CD4-positive, CD25-positive, alpha-beta regulatory T cell (primary cell): ENCODE results near the gene GNG7. TPM values are rescaled to one million over a fixed set of nuclear protein-coding genes. Genes with fewer than 3 reads are reported as not detected.
"Not testable (repeated sequence)": the region's sequence is repeated elsewhere in the genome, so short reads cannot be mapped to it uniquely, and the experiment has no call there.

ENCODE experiments used
- ATAC-seq, 2 donors: fragments of 150-1000 bp; cut with Tn5 transposase; one replicate each; pipeline ENCODE4 v1.10.0; 2021; ENCODE audit warnings: low read depth in 2 of 2, moderate number of reproducible peaks in 2 of 2, moderate library complexity in 1 of 2
- DNase-seq, 3 donors: peaks; one replicate each; pipeline versions ENCODE4 v3.0.0 to v3.0.0-alpha.2; 2012 to 2022; ENCODE audit warnings: mixed read lengths in 1 of 3
- H3K27ac ChIP-seq: one replicate; pipeline ENCODE4 v1.7.0; 2013; ENCODE audit warnings: mild to moderate bottlenecking, low read length; ENCODE audit not compliant: insufficient read depth, poor library complexity, severe bottlenecking
- H3K27me3 ChIP-seq: one replicate; pipeline ENCODE4 v1.7.0; 2013; ENCODE audit warnings: low read length; ENCODE audit not compliant: control insufficient read depth, insufficient read depth
- H3K36me3 ChIP-seq: one replicate; pipeline ENCODE4 v1.7.0; 2013; ENCODE audit warnings: mild to moderate bottlenecking, low read length, moderate library complexity; ENCODE audit not compliant: control insufficient read depth, insufficient read depth
- H3K4me1 ChIP-seq: 2 replicates; pipeline ENCODE4 v1.7.0; 2013; ENCODE audit warnings: mild to moderate bottlenecking, low read length; ENCODE audit not compliant: insufficient read depth, control insufficient read depth, poor library complexity, severe bottlenecking
- H3K4me3 ChIP-seq: one replicate; pipeline ENCODE4 v1.7.0; 2013; ENCODE audit warnings: low read depth, mild to moderate bottlenecking, low read length, moderate library complexity
- H3K9me3 ChIP-seq, 2 experiments: 1 replicate in 1 of 2; 2 replicates in 1 of 2; pipeline ENCODE4 v1.7.0; 2013; ENCODE audit warnings: low read length in 2 of 2, mild to moderate bottlenecking in 1 of 2, moderate library complexity in 1 of 2; ENCODE audit not compliant: control insufficient read depth in 2 of 2
- H3K27ac Mint-ChIP-seq, 3 donors: one replicate each; pipeline ENCODE4 v1.8.0; 2020 to 2022; ENCODE audit warnings: mild to moderate bottlenecking in 3 of 3, mixed read lengths in 3 of 3, moderate library complexity in 2 of 3
- H3K27me3 Mint-ChIP-seq: one replicate; pipeline ENCODE4 v1.8.0; 2022; ENCODE audit warnings: mild to moderate bottlenecking, mixed read lengths
- H3K36me3 Mint-ChIP-seq: one replicate; pipeline ENCODE4 v1.8.0; 2020; ENCODE audit warnings: mixed read lengths
- H3K4me1 Mint-ChIP-seq, 4 donors: one replicate each; pipeline ENCODE4 v1.8.0; 2020 to 2022; ENCODE audit warnings: mixed read lengths in 4 of 4, mild to moderate bottlenecking in 1 of 4
- H3K4me3 Mint-ChIP-seq, 4 donors: one replicate each; pipeline ENCODE4 v1.8.0; 2020 to 2022; ENCODE audit warnings: mild to moderate bottlenecking in 4 of 4, mixed read lengths in 4 of 4, moderate library complexity in 3 of 4
- H3K9me3 Mint-ChIP-seq, 7 donors: one replicate each; pipeline ENCODE4 v1.8.0; 2020 to 2022; ENCODE audit warnings: mixed read lengths in 7 of 7, mild to moderate bottlenecking in 3 of 7, moderate library complexity in 2 of 7
- polyA plus RNA-seq, 4 donors: library from polyadenylated mRNA; unstranded; fragments of 300-500 nt; fragmentation: Illumina TruSeq; gene quantifications; one replicate each; pipeline ENCODE4 v1.2.3, GENCODE V29; 2021
- total RNA-seq: library from RNA; stranded (reverse); gene quantifications from one replicate; pipeline ENCODE4 v1.2.3, GENCODE V29; 2022

Gene GNG7
- total and polyA plus RNA-seq, 5 donors from 2014 or later: 0.65 to 1.6 (median 1.2) TPM

DNA sequence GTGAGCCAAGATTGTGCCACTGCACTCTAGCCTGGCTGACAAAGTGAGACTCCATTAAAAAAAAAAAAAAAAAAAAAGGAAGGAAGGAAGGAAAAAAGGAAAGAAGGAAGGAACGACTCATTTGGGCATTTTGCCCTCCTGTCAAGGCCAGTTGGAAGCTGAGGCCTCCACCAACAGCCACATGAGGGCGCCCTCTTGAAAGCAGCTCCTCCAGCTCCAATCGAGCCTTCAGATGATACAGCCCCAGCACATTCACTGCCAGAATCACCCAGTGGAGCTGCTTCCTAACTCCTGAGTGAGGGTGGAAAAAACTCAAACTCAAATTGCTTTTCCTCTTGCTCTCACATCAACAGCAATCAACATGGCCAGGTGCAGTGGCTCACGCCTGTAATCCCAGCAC, 40.9 kb downstream of the GNG7 start:
- Histone ChIP-seq H3K27ac (no peak overlapping the region), H3K27me3 (no peaks in the 10 kb centered on the region), H3K36me3 (no peaks in the 10 kb centered on the region), H3K9me3 (peaks cover 0 to 2% of the 10 kb centered on the region in 2 experiments), H3K4me3 (no peak overlapping the region), H3K4me1 (no peaks in the 10 kb centered on the region)
- Mint-ChIP-seq H3K4me1 (no peaks in the 10 kb centered on the region), H3K27me3 (peaks cover 4% of the 10 kb centered on the region), H3K9me3 (peaks cover 0 to 1% (median 0%) of the 10 kb centered on the region in 7 donors), H3K36me3 (peaks cover 3% of the 10 kb centered on the region), H3K27ac (no peak overlapping the region), H3K4me3 (no peak overlapping the region)
- peak in 1 of 3 donors; percentile 12 for DNase-seq
- ATAC-seq: no peak

DNA sequence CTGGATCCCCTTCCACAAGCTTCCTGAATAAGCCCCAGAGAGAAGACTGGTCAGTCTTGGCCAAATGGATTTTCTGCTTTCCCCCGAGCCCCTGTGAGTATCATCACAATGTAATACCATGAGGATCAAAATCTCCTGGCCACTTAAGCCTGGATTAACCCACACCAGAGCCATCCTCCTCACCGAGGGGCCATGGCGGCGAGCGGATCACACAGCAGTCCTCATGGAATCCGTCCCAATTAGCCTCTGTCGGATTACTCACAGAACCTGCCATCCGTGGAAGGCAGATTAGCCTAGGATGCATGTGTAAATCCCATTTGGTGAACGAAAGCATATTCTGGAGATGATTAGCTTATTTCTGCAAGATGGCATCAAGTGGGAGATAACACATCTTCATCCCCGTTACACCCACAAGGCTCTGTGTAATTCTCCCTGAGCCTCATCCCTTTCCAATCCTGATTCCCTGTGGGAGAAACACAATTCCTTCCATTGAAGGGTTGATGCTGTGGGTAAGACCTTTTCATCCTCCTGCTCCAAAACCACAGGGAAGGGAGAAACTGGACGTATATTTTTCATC, 42.5 kb downstream of the GNG7 start:
- H3K9me3 Mint-ChIP-seq: peaks cover 0 to 1% (median 0%) of the 10 kb centered on the region in 7 donors
- H3K27me3 Mint-ChIP-seq: peaks cover 4% of the 10 kb centered on the region
- no peak overlapping the region for H3K27ac Mint-ChIP-seq
- no peaks in the 10 kb centered on the region for H3K27me3 ChIP-seq
- DNase-seq: no peak
- H3K4me3 Mint-ChIP-seq: no peak overlapping the region
- no peak overlapping the region for H3K27ac ChIP-seq
- H3K4me1 Mint-ChIP-seq: no peaks in the 10 kb centered on the region
- no peaks in the 10 kb centered on the region for H3K4me1 ChIP-seq
- ATAC-seq: no peak
- peaks cover 3% of the 10 kb centered on the region for H3K36me3 Mint-ChIP-seq
- H3K36me3 ChIP-seq: no peaks in the 10 kb centered on the region
- H3K4me3 ChIP-seq: no peak overlapping the region
- H3K9me3 ChIP-seq: peaks cover 0 to 2% of the 10 kb centered on the region in 2 experiments

DNA sequence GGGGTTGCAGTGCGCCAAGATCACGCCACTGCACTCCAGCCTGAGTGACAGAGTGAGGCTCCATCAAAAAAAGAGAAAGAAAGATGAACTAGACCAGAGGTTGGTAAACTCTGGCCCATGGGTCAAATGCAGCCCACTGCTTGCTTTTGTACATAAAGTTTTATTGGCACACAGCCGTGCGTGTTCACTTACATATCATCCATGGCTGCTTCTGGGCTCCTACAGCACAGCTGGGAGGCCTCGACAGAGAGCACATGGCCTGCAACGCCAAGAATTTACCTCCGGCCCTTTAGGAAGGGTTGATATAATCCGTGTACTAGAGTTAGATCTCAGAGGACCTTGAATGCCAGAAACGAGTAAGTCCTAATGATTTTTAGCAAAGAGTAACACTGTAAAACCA, 46.0 kb downstream of the GNG7 start:
- Histone ChIP-seq H3K36me3 (no peaks in the 10 kb centered on the region), H3K9me3 (peaks cover 0 to under 1% of the 10 kb centered on the region in 2 experiments), H3K27ac (no peak overlapping the region), H3K4me1 (no peaks in the 10 kb centered on the region), H3K27me3 (no peaks in the 10 kb centered on the region), H3K4me3 (no peak overlapping the region)
- H3K36me3 Mint-ChIP-seq: peaks cover 3% of the 10 kb centered on the region
- no peaks in the 10 kb centered on the region for H3K27me3 Mint-ChIP-seq
- H3K9me3 Mint-ChIP-seq: no peaks in the 10 kb centered on the region
- H3K4me1 Mint-ChIP-seq: no peaks in the 10 kb centered on the region
- no peak overlapping the region for H3K27ac Mint-ChIP-seq
- no peak for ATAC-seq
- no peak for DNase-seq
- H3K4me3 Mint-ChIP-seq: no peak overlapping the region

DNA sequence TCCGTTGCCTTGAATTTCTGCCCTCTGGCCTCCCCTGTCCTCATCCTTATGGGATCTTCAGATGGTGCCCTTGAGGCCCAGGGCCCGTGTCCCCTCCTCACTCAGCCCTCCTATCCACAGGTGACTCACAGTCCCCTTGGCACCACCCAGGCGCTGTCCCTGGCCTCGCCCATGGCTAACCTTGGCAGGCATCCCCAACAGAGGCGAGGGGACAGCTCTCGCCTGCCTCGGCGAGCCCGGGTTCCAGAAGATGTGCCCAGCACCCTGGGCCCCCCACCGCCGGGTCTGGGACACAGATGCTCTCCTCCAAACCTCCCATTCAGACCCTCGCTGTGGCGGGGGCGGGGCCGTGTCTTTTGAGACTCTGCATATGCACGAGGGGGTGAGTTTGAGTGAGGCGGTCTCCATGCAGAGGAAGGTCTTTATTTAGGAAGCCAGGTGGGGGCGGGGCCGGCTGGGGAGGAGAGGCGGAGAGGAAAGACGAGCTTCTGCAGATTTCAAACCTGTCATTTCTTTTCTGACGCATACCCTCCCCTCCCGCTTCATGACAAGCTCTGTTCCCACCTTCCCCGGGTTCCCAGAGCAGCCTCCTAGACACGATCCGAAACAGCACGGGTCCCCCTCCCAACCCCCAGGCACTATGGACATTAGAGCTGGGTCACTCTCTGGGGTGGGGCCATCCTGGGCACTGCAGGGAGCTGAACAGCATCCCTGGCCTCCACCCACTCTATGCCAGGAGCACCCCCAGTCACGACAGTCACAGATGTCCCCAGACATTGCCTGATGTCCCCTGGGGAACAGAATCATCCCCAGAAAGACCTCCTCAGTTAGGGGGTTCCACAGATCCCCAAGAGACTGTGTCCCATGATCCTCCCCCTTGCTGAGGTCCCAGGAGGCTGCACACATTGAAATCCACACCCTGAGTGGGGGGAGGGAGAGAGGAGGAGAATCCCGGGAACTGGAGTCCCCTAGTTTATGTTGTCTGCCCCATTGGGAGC, 48.5 kb downstream of the GNG7 start:
- H3K27ac ChIP-seq: no peak overlapping the region
- no peaks in the 10 kb centered on the region for H3K9me3 ChIP-seq
- no peaks in the 10 kb centered on the region for H3K4me1 Mint-ChIP-seq
- no peak overlapping the region for H3K27ac Mint-ChIP-seq
- H3K36me3 ChIP-seq: no peaks in the 10 kb centered on the region
- peaks cover 3% of the 10 kb centered on the region for H3K36me3 Mint-ChIP-seq
- no peaks in the 10 kb centered on the region for H3K27me3 ChIP-seq
- DNase-seq (no peak), ATAC-seq (no peak)
- no peaks in the 10 kb centered on the region for H3K27me3 Mint-ChIP-seq
- no peaks in the 10 kb centered on the region for H3K9me3 Mint-ChIP-seq
- H3K4me3 ChIP-seq: no peak overlapping the region
- H3K4me1 ChIP-seq: no peaks in the 10 kb centered on the region
- no peak overlapping the region for H3K4me3 Mint-ChIP-seq

DNA sequence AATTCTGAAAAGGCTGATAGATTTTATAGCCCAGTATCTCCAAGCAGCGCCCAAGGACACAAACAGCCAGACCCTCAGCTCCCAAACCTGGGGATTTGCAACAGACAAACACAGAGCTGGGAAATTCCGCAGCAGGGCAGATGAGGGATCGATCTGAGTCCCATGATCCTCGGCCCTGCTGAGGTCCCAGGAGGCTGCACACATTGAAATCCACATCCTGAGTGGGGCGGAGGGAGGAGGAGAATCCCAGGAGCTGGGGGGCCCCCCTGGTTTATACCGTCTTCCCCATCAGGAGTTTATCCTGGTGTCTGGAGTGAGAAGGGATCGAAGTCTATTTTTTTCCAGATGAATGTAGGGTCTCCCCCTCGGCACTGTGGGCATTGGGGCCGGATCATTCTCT, 49.3 kb downstream of the GNG7 start:
- no peak for DNase-seq
- H3K4me3 Mint-ChIP-seq: no peak overlapping the region
- H3K27ac ChIP-seq: no peak overlapping the region

DNA sequence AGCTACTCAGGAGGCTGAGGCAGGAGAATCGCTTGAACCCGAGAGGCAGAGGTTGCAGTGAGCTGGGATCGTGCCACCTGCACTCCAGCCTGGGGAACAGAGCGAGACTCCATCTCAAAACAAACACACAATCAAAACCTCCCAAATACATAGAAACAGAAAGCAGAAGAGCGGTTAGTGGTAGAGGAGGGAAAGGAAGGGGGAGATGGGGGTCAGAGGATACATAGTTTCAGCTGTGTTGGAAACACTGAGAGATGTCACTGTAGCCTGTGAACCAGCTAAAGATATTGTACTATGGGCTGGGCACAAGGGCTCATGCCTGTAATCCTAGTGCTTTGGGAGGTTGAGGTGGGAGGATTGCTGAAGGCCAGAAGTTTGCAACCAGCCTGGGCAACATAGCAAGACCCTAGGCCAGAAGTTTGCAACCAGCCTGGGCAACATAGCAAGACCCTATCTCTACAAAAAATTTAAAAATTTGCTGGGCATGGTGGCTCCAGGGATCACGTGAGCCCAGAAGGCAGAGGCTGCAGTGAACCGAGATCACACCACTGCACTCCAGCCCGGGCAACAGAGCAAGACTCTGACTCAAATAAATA, 49.9 kb downstream of the GNG7 start:
- ATAC-seq (no peak), DNase-seq (no peak)
- no peaks in the 10 kb centered on the region for H3K27me3 Mint-ChIP-seq
- no peak overlapping the region for H3K27ac Mint-ChIP-seq
- H3K4me1 Mint-ChIP-seq: no peaks in the 10 kb centered on the region
- H3K36me3 ChIP-seq: no peaks in the 10 kb centered on the region
- no peaks in the 10 kb centered on the region for H3K36me3 Mint-ChIP-seq
- H3K4me3 ChIP-seq: no peak overlapping the region
- H3K4me1 ChIP-seq: no peaks in the 10 kb centered on the region
- H3K4me3 Mint-ChIP-seq: no peak overlapping the region
- no peaks in the 10 kb centered on the region for H3K9me3 Mint-ChIP-seq
- H3K27me3 ChIP-seq: no peaks in the 10 kb centered on the region
- no peaks in the 10 kb centered on the region for H3K9me3 ChIP-seq
- no peak overlapping the region for H3K27ac ChIP-seq

More for the DNA sequence above, 49.3 kb downstream of the GNG7 start:
- H3K9me3 ChIP-seq: no peaks in the 10 kb centered on the region
- H3K4me3 ChIP-seq: no peak overlapping the region
- peak overlapping the region in 1 of 3 donors; percentile 63 for H3K27ac Mint-ChIP-seq
- no peaks in the 10 kb centered on the region for H3K27me3 ChIP-seq
- no peaks in the 10 kb centered on the region for H3K4me1 ChIP-seq
- H3K4me1 Mint-ChIP-seq: no peaks in the 10 kb centered on the region
- H3K36me3 Mint-ChIP-seq: no peaks in the 10 kb centered on the region
- ATAC-seq: no peak
- no peaks in the 10 kb centered on the region for H3K9me3 Mint-ChIP-seq
- no peaks in the 10 kb centered on the region for H3K27me3 Mint-ChIP-seq
- no peaks in the 10 kb centered on the region for H3K36me3 ChIP-seq

DNA sequence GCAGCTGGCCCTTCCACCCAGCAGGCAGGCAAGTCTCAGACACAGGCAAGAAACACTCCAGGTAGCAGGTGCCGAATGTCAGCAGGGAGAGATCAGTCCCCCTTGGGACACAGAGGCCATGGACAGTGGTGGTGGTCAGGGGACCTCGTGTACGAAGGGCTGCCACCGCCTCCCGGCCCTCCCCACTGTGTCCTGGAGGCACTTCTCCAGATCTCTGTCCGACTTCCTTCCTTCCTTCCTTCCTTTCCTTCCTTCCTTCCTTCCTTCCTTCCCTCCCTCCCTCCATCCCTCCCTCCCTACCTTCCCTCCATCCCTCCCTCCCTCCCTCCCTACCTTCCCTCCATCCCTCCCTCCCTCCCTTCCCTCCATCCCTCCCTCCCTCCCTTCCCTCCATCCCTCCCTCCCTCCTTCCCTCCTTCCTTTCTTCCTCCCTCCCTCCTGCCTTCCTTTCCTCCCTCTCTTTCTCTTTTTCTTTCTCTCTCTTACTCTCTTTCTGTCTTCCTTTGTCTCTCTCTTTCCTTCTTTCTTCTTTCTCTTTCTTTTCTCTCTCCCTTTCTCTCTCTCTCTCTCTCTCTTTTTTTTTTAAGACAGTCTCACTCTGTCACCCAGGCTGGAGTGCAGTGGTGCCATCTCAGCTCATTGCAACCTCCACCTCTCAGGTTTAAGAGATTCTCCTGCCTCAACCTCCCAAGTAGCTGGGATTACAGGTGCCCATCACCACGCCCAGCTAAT, 51.3 kb downstream of the GNG7 start:
- not testable (repeated sequence) for H3K4me1 Mint-ChIP-seq, H3K27ac ChIP-seq, H3K27me3 Mint-ChIP-seq

More for the DNA sequence above, 51.3 kb downstream of the GNG7 start:
- not testable (repeated sequence) for H3K36me3 Mint-ChIP-seq, H3K4me1 ChIP-seq, DNase-seq, ATAC-seq, H3K4me3 ChIP-seq, H3K36me3 ChIP-seq, H3K9me3 Mint-ChIP-seq, H3K27me3 ChIP-seq, H3K9me3 ChIP-seq, H3K4me3 Mint-ChIP-seq
- peak overlapping the region in 1 of 3 donors; percentile 89 for H3K27ac Mint-ChIP-seq
